Left colon (tissue), 2 donors: Measurements from ENCODE around the gene IGF1R. TPM values are rescaled to one million over a fixed set of nuclear protein-coding genes. Genes with fewer than 3 reads are reported as not detected.

Source experiments
- ATAC-seq: fragments of 200-7000 bp; cut with Tn5 transposase; one replicate; pipeline ENCODE4 v1.9.1; 2020; ENCODE audit warnings: mild to moderate bottlenecking, moderate library complexity
- DNase-seq, 2 donors: peaks; one replicate each; pipeline ENCODE4 v3.0.0-alpha.2; 2020
- intact Hi-C, 2 donors: fragments of 100-400 bp; cut with DNase I in 1 of 2; cut with micrococcal nuclease in 1 of 2; formaldehyde crosslinking; loops; one replicate each; pipeline versions ENCODE4 v1.11.2 to v1.14.0; 2022; cut with DNase I, micrococcal nuclease
- total RNA-seq, 2 donors: library from RNA; stranded (reverse); fragmentation: NEBNext Ultra II Directional; extraction: Animal tissue kit (Norgen Biotek cat#: 25700); gene quantifications; one replicate each; pipeline ENCODE4 v1.2.1, GENCODE V29; 2021
- donor health status: DM: no; HTN: no; CAD: no.
- donor health status: DM: yes; HTN: yes; CAD: no.

The IGF1R gene
- total RNA-seq, 2 donors from 2014 or later: 40.2 to 42.0 TPM

DNA sequence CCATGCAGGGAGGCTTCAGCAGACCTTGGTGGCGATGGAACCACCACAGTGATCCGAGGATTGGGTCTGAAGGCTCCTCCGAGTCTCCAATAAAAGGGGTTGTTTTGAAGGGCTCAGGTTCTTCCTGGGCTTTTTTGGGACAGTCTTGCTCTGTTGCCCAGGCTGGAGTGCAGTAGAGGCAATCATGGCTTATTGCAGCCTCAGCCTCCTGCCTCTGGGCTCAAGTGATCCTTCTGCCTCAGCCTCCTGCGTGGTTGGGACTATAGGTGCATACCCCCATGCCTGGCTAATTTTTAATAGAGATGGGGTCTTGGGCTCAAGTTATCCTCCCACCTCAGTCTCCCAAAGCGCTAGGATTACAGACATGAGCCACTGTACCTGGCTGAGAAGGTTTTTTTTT lies 84.8 kb downstream of the IGF1R start:
- no peak for DNase-seq
- intact Hi-C loops: no loop called here
- ATAC-seq: no peak

DNA sequence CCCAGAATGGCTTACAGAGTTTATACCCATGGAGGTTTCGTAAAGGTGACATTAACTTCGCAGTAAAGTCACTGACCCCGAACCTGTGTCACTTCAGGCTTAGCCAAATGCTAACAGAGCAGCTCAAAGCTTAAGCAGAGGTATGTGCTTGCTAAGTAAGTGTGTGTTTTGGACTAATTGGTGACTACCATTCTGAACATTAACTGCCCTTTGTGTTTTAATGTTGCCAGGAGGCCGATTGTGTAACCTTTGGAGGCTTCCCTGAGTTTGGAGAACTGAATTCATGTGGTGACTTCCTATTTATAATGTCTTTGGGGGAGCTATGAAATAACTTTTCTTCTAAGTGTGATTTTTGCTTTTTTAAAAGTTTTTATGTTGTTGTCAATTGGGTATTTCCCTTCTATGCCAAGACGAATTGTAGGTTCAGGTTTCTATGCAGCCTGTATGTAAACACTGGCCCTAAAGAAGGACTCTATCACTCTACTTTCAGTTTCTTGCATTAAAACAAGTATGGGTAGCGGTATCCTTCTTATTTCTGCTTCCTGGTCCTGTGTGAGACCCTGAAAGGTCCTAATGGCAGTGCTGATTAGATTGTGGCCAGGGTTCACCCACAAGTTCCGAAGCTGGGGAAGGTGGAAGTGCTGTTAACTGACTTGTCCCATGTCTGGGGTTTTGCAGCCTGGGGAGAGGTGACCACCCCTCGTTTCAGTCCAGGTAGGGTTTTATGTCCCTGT lies 86.3 kb downstream of the IGF1R start:
- DNase-seq (no peak), ATAC-seq (peak; percentile 28)
- intact Hi-C loops: no loop called here

DNA sequence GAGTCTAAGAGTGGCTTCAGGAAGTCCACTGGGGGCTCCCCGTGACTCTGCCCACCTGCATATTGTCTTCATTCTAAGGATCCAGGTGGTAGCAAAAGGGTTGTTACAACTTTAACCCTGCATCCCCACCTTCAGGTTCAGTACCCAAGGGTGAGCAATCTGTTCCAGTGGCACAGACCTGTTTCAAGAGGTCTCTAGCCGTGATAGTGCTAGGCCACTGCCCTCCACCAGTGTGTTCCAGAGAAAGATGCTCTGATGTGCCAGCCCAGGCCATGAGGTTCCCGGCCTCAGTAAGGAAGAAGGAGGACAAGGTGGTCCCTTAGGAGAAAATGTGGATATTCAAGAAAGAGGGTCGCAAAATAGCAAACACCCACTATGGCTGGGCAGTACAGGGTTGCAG lies 87.0 kb downstream of the IGF1R start:
- no peak for DNase-seq
- intact Hi-C loops: no loop called here
- no peak for ATAC-seq

DNA sequence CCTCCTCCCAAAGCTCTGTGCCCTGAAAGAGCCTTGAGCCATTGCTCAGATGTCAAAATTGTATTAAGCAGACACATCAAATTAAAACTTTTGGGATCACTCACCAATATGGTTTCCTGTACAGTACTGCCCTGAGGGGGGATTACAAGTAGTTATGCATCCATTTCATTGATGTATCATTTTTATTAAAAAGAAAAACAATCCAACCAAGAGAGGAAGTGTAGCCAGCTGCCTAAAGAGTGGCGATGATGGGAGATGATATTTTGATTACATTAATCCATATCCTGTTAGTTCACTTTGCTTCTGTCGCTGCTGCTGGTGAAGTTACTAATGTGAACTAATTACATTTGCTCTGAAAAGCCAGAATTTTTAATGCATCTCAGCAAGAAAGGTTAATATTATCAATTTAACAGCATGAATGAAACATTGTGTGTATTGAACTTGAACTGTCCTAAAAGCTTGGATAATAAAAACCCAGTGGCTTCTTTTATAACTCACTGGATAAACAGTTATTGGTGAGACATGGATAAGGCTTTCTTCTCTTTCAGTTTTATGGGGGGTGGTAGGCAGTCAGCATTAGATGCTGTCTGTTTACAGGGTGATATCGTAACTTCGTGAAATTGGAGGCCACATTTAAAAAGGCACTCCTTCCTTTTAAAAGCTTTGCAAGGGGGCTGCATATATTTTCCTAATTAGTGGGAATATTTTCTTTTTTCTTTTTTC lies 87.7 kb downstream of the IGF1R start:
- peak; percentile 62 for ATAC-seq
- intact Hi-C loops: no loop called here
- DNase-seq: no peak

DNA sequence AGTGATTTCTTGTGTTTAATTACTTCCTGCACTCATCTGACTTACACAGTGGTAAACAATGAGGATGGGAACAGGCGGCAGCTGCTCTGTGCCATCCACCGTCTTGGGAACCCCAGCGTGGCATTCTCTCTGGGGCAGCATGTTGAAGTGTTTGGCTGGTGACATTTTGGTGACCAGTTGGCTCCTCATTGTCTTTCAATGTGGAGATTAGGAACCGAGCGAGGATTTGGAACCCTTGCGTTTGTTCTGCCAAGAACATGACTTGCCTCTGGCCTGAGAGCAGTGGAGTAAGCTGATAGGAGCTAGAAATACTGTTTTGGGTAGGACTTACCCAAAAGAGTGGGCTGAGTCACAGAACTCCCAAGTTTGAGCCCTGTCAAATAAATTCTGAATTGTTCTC lies 88.8 kb downstream of the IGF1R start:
- intact Hi-C loops: no loop called here
- no peak for ATAC-seq
- DNase-seq: no peak

DNA sequence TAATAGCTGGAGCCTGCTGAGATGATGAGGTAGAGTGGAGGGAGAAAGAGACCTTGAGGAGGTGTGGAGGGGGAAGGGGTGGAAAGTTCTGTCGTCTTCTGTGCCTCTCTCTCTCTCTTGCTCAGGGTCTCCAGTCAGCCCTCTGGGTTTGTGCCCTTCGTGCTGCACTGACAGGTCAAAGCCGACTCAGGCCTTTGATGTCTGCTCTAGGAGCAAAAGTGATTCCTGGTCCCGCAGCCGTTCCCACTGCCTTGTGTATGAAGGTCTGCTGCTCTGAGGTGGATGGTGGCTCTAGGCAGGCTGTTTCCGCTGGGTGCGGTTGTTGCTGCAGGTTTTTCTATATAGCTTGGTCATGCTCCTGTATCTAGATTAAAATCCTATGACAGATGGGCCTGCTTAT lies 89.4 kb downstream of the IGF1R start:
- intact Hi-C loops: no loop called here
- ATAC-seq (no peak), DNase-seq (no peak)

DNA sequence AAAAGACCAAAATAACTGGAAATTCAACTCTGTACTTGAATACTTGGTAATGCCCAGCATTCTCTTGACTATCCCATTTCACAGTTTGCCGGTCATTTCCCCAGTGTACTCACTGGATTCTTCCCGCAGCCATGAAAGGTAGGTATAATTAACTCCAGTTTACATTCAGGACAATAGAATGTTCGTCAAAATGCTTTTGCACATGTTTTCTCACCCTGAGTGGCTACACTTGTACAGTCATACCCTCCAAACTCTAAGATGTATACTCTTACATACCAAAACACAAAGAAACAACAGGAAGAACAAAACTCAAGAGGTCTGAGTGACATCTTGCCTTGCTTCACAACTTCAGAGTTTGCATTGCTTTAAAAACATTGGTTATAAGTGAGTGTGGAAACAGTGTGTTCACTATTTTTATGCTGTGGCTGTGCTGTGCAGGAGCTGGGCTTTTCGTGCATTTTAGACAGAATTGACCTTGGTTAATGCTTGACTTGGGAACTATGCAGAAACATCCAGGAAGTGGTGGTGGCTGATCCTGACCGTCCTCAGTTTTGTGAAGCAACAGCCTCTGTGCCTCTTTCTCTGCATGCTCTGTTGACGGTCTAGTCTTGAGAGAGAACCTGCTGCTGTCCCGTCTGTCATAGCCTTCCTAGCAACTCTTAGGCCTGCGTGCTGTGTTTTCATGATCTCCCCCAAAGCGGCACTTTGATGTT lies 90.5 kb downstream of the IGF1R start:
- intact Hi-C loops: no loop called here

DNA sequence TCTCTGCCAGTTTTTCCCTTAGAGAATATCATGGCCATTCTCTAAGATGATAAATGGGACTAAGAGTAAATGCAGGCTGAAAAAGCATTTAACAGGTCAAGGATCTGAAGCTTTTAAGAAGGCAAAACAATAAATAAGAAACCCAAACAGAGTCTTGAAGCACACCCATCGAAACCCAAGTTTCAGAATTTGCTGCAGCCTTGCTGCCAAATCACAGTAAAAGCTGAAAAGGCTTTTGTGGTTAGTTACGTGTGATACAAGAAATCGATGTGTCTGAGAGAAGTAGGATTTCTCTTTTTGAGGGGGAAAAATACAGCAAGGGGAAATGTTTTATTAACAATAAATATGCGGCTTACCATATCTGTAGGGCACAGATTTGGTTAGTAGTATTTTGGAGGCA lies 92.0 kb downstream of the IGF1R start:
- ATAC-seq (no peak), DNase-seq (no peak)
- intact Hi-C loops: no loop called here

More for the DNA sequence above, 90.5 kb downstream of the IGF1R start:
- ATAC-seq: no peak
- DNase-seq: no peak

DNA sequence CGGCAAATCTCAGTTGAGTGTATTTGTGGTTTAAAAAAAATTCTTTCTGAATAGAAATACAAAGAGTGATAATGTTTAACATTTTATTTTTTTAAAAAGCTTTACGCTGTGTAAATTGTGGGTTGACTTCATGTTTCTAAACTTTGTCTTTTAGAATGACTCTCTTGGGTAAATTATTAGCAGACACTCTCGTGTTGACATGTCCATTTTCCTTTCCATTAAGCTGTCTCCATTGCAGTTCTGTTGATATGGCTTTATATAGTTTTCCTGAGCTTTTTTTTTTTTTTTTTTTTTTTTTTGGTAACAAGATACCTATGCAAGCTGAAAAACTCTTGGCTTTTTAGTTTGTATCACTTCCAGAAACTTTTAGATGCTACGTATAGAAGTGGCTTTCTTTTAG lies 92.6 kb downstream of the IGF1R start:
- ATAC-seq (no peak), DNase-seq (no peak)
- intact Hi-C loops: no loop called here

DNA sequence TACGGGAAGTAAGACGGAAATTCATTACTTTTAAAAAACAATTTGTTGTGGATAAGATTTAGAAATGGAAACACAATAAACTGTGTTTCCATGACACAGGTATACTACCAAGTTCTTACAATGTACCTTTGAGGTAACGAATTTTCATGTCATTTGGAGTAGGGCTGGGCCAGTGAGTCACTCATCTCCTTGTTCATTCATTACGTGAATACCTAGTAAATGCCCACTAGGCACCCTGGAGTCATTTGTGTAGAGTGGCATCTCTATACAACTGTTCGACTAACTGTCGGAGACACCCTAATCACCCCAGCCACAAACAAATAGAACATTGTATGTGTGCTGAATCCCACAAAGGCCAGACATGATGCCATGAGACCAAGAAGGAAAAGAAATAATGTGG lies 94.8 kb downstream of the IGF1R start:
- intact Hi-C loops: no loop called here
- ATAC-seq (no peak), DNase-seq (no peak)

DNA sequence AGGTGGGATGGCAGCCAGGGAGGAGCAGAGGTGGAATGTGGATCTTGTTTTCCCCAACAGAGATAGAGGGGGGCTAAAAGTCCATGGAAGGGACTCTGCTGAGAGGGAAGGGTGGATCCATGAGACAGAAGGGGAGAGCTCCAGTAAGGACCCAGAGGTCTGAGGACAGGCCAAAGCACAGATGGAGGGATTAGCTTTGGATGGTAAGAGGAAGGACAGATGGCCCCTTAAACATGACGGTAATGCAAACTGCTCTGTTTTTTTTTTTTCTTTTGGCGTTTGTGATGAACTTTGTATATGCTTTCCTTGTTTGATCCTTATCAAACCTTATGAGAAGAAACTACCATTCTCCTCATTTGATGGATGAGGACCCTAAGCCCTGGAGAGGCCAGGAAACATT lies 96.2 kb downstream of the IGF1R start:
- ATAC-seq (no peak), DNase-seq (no peak)
- intact Hi-C loops: no loop called here

DNA sequence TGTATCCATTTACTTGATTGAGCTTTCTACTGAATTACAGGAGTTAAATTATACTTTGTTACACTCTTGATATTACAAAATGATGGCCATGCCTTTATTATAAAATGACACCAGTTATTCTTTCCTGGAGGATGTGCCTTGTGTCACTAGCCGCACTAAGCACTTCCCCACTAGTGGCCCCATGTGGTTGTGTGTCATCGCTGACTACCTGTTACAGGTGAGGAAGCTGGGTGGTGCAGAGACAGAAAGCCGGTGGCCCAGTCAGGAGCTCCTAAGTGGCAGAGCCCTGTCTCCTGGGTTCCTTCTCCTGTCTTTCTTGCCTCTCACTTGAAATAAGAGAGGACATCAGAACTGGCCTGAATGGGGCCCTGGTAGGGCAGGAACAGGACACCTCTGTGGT lies 96.8 kb downstream of the IGF1R start:
- ATAC-seq (peak; percentile 83), DNase-seq (peak; percentile 36 to 65)
- intact Hi-C loops: no loop called here

DNA sequence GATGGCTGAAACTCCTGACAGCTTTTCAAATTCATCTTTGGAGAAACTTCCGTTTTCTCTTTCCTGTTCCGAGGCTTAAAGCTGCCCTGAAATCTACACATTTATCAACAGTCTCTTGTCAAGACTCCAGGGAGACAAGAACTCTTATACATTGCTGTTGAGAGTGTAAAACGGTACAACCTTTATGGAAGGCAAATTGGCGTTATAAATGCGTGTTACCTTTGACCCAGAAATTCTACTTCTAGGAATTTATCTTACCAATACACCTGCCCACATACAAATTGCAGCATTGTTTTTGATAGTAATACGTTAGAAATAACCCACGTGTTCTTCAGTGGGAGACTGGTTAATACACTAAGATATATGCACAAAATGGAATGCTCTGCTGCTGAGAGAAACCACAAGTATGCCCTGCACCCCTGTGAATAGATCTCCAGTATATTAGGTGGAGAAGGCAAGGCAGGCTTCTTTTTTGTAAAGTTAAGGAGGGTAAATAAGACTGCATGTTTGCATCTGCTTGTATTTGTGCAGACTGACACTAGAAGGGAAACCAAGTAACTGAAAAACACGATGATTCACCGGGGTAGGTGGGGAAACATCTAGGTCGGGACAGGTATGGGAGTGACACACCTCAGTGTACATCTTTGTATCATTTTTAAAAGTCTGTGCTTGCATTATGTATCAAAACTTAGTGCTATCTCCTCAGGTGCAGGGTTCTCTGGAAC lies 97.5 kb downstream of the IGF1R start:
- intact Hi-C loops: no loop called here
- DNase-seq: no peak
- ATAC-seq: peak; percentile 86

DNA sequence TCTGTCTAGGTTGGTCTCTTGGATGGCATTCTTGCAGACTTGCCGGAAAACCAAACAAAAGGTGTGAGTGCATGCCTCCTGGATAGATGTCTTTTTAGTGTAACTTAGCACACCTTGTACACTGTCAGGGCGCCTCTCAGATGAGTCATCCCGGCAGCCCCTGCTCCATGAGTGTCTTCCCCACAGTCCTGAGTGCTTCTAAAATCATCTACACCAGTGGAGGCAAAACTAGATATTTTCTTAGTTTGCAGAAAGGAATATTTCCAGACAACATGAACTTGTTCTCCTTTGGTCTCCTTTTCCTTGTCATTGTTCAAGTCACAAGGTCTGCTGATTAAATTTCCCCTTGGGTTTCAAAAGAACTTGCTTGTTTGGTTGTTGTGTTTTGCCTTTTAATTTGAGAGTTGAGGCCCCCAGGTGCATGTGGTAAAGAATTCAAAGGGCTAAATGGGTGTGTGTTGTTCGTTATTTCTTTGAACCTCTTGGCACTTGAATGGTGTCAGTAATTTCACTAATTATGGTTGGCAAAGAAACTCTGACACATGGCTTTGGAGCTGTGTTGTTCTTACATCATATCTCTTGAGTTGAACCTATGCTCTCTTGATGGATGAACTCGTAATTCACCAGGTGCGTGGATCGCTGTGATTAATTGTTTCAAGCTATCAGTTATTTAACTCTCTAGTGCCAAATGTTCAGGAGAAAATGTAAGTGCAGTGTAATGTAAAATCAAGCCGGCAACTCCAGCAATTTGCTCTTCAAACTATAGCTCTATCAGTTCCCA lies 98.2 kb downstream of the IGF1R start:
- intact Hi-C loops: no loop called here
- ATAC-seq (peak; percentile 21), DNase-seq (no peak)

DNA sequence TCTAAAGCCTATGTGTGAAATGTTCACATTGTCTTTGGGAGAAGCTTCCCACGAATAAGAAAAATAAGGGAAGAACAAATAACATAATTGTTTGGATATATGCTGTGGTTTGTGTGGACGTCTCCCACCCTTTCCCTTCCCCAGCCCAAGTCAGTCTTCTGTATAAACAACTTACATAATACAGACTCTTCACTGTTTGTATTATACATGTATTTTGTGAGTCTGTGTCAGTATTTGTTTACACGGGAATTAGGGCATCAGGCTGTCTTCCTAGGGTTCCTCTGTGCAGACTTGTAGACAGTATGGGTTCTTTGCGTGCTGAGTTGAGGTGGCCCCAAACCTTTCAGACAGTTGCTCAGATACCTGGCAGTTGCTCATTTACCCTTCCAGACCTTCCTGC lies 103.4 kb downstream of the IGF1R start:
- ATAC-seq (no peak), DNase-seq (no peak)
- intact Hi-C loops: no loop called here

DNA sequence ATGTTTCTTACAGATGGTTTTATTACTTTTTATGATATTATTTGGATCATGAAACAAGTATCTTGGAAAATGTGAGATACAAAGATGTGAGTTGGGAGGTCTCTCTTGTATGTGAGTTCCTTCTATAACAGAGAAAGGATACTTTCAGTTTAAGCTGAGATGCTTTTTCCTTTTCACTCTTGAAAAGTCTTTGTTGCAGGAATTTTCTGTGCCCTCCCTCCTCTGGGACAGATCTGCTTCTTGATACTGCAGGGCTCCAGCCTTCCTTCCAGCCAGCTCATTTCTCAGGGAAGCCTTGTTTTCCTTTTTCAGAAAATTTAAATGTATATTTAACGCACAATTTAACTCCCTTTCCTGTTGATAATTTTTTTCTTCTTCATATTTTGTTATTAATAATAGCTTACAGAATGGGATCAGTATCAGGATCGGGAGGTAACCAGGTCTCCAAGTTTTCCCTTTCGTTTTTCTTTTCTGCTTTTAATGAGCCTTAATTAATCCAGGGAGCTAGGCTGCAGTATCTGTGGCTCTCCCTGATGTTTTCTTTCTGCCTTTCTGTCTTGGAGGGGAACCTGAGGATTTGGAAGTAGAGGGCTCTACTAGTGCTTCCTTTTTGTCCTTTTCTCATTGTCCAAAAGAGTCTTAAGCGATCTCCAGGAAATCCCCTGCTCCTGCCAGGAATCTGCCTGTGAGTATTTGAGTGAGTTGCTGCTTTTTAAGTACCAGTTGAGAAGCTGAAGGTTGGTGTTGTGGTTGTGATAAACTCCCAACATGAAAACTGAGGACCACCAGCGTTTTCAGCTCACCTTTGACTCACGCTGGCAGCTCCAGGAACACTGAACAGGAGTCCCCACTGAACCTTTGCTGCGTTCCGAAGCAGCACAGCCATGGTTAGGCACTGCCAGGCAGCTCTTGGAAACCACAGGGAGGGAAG lies 105.7 kb downstream of the IGF1R start:
- DNase-seq (no peak), ATAC-seq (no peak)

DNA sequence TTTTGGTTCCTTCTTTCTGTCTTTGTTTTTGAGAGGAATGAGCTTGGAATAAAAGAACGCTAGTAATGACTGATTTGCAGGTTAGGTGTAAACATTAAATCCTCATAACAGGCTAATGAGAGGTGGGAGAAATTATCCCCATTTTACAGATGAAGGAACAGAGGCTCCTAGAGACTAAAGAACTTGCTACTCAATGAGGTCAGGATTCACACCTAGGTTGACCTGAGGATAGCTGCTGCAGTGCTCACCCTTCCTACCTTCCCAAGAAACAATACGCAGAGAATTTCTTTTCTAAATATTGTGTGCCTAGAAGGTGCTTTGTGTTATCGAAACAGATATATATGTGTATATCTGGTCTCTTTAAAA lies 106.3 kb downstream of the IGF1R start:
- no peak for DNase-seq
- intact Hi-C loops: no loop called here

More for the DNA sequence above, 105.7 kb downstream of the IGF1R start:
- intact Hi-C loops: no loop called here

DNA sequence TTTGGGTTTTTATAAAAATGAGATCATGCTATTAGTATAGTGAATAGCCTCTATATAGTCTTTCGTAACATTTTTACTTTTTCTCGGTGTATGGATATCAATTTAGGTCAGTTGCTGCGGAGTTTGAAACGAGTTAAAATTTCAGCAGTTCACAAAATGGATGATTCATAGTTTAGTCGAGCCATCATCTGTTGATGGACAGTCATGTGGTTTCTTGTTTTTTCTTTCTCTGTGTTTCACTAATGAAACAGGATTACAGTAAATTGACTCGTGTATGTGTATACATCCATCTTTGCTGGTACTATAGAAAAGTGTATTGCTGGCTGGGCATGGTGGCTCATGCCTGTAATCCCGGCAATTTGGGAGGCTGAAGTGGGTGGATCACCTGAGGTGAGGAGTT lies 106.8 kb downstream of the IGF1R start:
- ATAC-seq: no peak
- no peak for DNase-seq
- intact Hi-C loops: no loop called here

More for the DNA sequence above, 106.3 kb downstream of the IGF1R start:
- ATAC-seq: no peak
